GM13976 (cell line): ENCODE measurements around the gene SLC35G6.

Source experiments
- DNase-seq: peaks from one replicate; pipeline ENCODE4 v3.0.0; 2012; ENCODE audit warnings: low spot score
- in situ Hi-C: fragments of 300-500 bp; cut with MboI; formaldehyde crosslinking; loops from one replicate; pipeline ENCODE4 v1.12.0; 2022; ENCODE audit warnings: low sequenced_read_pairs, mixed read lengths, inconsistent platforms; ENCODE audit not compliant: unreplicated experiment
- TF ChIP-seq, protein P1 (sequence below): IDR thresholded peaks from 2 replicates; pipeline ENCODE4 v1.5.1; 2012; ENCODE audit warnings: borderline replicate concordance, mild to moderate bottlenecking; ENCODE audit not compliant: insufficient read depth; ENCODE audit errors: extremely low read depth, missing control alignments, control extremely low read depth

Gene SLC35G6

DNA sequence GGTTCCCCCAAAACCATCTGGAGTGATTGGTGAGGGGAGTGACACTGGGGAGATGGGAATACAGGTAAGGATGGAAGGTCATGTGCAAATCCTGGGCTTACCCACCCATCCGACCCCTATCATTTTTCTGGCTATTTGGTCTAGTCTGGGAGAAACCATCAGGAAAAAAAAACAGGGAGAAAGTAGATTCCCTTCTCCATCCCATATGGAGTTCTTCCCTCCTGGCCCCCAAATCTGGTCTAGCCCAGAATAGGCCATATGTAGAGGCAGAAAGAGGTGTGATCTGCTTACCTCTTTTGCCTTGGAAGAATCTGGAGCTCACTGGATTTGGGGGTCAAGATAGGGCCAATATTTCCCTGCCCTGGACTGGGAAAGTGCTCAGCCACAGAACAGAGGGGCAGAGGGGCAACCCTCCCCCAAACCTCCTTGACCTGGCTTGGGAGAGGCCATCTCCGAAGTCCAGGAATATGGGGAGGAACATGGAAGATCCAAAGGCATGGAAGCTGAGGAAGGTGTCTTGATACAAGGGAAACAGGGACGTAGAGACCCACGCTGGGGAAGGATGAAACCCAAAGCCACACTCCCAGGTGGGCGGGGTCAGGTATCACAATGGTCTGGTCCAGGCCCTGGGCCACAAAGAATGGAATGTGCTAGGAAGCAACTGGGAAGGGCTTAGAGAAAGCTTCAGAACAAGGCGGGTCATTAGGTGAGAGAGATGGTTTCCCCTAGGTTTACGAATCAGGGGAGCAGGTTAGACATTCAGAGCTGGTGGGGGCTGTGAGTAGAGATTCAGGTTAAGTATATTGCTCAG is 20.2 kb upstream of the SLC35G6 start:
- in situ Hi-C loops = no loop called here
- DNase-seq = no peak
- TF ChIP-seq, protein P1, sequence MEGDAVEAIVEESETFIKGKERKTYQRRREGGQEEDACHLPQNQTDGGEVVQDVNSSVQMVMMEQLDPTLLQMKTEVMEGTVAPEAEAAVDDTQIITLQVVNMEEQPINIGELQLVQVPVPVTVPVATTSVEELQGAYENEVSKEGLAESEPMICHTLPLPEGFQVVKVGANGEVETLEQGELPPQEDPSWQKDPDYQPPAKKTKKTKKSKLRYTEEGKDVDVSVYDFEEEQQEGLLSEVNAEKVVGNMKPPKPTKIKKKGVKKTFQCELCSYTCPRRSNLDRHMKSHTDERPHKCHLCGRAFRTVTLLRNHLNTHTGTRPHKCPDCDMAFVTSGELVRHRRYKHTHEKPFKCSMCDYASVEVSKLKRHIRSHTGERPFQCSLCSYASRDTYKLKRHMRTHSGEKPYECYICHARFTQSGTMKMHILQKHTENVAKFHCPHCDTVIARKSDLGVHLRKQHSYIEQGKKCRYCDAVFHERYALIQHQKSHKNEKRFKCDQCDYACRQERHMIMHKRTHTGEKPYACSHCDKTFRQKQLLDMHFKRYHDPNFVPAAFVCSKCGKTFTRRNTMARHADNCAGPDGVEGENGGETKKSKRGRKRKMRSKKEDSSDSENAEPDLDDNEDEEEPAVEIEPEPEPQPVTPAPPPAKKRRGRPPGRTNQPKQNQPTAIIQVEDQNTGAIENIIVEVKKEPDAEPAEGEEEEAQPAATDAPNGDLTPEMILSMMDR = no peak

- DNase-seq = no peak
- in situ Hi-C loops = no loop called here
- TF ChIP-seq, protein P1 = no peak
Observed at GRCh38 chr17:7462474-7463371, 18.5 kb upstream of the SLC35G6 start.

DNA sequence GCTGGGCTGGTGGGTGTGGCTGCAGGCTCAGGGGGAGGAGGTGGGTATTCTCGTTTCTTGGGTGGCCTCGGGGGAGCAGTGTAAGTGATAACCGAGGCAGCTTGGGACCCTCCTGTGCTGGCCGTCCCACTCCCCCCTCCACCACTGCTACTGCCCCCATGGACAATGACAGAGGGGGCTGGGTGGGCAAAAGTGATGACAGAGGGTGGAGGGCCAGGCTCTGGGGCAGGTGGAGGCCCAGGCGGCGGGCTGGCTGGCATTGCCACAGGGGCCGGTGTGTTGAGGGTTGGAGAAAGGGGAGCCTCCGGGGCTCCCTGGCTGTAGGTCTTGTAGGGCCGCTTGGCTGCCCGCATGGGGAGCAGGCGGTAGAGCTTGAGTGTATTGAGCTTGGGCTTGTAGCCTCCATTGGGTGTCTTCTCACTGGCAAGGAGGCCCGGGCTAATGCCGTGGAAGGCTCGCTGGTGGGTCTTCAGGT is 17.8 kb upstream of the SLC35G6 start:
- TF ChIP-seq, protein P1 = no peak
- DNase-seq = no peak
- in situ Hi-C loops = no loop called here

GRCh38 chr17:7464081-7464480 is 17.2 kb upstream of the SLC35G6 start:
- no peak for DNase-seq
- TF ChIP-seq, protein P1 = no peak
- in situ Hi-C loops = no loop called here

DNA sequence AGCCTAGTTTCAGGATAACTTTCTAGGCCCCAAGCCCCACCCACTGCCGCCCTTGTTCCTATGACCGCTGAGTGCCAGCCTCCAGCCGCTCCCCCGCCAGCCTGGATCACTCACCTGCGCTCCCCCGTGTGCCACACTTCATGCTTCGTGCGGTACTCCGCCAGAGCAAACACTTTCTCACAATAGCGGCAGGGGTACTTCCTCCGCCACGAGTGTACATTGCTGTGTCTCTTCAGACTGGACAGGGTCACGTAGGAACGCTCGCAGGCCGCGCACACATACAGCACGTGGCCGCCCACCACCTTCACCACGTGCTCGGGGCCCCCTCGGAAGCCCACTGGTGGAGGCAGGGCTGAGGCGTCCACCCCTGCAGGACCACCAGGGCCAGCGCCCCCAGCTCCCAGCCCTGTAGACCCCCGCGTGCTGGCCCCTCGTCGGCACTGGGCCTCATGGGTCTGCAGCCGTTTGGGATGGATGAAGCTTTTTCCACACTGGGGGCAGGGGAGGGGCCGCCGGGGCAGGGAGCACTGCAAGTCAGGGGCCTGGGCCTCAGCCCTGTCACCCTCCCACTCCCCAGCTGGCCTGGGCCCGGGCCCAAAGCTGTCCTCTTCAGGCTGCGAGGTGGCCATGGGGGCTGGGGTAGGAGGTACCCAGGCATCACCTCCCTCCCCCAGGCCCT is 15.5 kb upstream of the SLC35G6 start:
- DNase-seq = no peak
- in situ Hi-C loops = no loop called here
- TF ChIP-seq, protein P1 = no peak

DNA sequence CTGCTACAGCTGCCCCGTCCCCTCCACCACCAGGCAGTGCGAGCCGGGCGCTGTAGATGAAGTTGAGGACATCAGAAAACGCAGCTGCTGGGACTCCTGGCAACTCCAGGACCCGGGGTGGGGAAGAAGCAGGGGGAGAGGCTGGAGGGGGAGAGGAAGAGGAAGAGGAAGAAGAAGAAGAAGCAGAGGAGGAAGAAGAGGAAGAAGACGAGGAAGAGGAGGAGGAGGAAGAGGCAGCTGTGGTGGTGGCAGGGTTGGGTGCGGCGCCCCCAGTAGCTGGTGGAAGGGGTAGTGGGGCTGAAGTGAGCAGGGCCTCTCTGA is 15.0 kb upstream of the SLC35G6 start:
- TF ChIP-seq, protein P1 = no peak
- in situ Hi-C loops = no loop called here
- DNase-seq = no peak
